IMR-90 (cell line): Measurements from ENCODE around the gene OR2B3. TPM values are rescaled to one million over a fixed set of nuclear protein-coding genes. Genes with fewer than 3 reads are reported as not detected.

Source experiments
- ATAC-seq: fragments of 200-7000 bp; cut with Tn5 transposase; 2 replicates; pipeline ENCODE4 v1.9.1; 2020; ENCODE audit warnings: low read depth, mild to moderate bottlenecking, moderate library complexity
- BruUV-seq: library from RNA; stranded (reverse); fragments of 400-500 nt; replicated peaks from 2 replicates; lab custom pipeline; 2021; lab: Mats Ljungman, UMichigan
- CTCF ChIA-PET: fragments of 300-600 bp; formaldehyde crosslinking; extraction: SDS; loops from one replicate; lab custom pipeline; 2021; ENCODE audit warnings: antibody characterized with exemption; lab: Yijun Ruan, JAX
- POLR2A ChIA-PET: fragments of 300-600 bp; sonication (Branson Sonifier 250); formaldehyde crosslinking; loops from one replicate; lab custom pipeline; 2022; ENCODE audit warnings: antibody characterized with exemption; ENCODE audit not compliant: unreplicated experiment; lab: Charles Lee
- DNase-seq: peaks from one replicate; pipeline ENCODE4 v3.0.0; 2013
- H2AFZ ChIP-seq: replicated peaks from 2 replicates; pipeline ENCODE3; 2013; ENCODE audit warnings: low read length, mild to moderate bottlenecking; ENCODE audit not compliant: poor library complexity
- H2AK5ac ChIP-seq: 2 replicates; pipeline ENCODE4 v1.6.1; 2013; ENCODE audit warnings: low read depth, low read length, inconsistent platforms
- H2AK9ac ChIP-seq: replicated peaks from 2 replicates; pipeline ENCODE3; 2013; ENCODE audit warnings: mild to moderate bottlenecking, low read depth, low read length, moderate library complexity; ENCODE audit not compliant: poor library complexity
- H2BK120ac ChIP-seq: 2 replicates; pipeline ENCODE4 v1.6.1; 2013; ENCODE audit warnings: low read depth, low read length, inconsistent platforms
- H2BK15ac ChIP-seq: 3 replicates; pipeline ENCODE4 v1.6.1; 2013; ENCODE audit warnings: low read depth, low read length, inconsistent platforms
- H2BK20ac ChIP-seq: 2 replicates; pipeline ENCODE4 v1.6.1; 2013; ENCODE audit warnings: low read depth, mild to moderate bottlenecking, inconsistent platforms, low read length, moderate library complexity
- H2BK5ac ChIP-seq: 2 replicates; pipeline ENCODE4 v1.6.1; 2013; ENCODE audit warnings: mild to moderate bottlenecking, low read depth, low read length, inconsistent platforms; ENCODE audit not compliant: poor library complexity, severe bottlenecking
- H3K14ac ChIP-seq: replicated peaks from 2 replicates; pipeline ENCODE4 v1.6.1; 2013; ENCODE audit warnings: low read depth, low read length, inconsistent platforms
- H3K18ac ChIP-seq: 2 replicates; pipeline ENCODE4 v1.6.1; 2013; ENCODE audit warnings: low read depth, low read length, control low read depth
- H3K23ac ChIP-seq: 2 replicates; pipeline ENCODE4 v1.6.1; 2013; ENCODE audit warnings: low read depth, low read length, inconsistent platforms
- H3K27ac ChIP-seq: 2 replicates; pipeline ENCODE4 v1.5.1; 2013; ENCODE audit warnings: mild to moderate bottlenecking, control low read depth, low read length; ENCODE audit not compliant: insufficient read depth
- H3K27me3 ChIP-seq: 2 replicates; pipeline ENCODE4 v1.6.1; 2013; ENCODE audit warnings: low read length; ENCODE audit not compliant: control insufficient read depth, insufficient read depth
- H3K36me3 ChIP-seq: 2 replicates; pipeline ENCODE4 v1.6.1; 2013; ENCODE audit warnings: low read length, mixed read lengths; ENCODE audit not compliant: control insufficient read depth, insufficient read depth
- H3K4ac ChIP-seq: 2 replicates; pipeline ENCODE4 v1.6.1; 2013; ENCODE audit warnings: low read depth, low read length, inconsistent platforms
- H3K4me1 ChIP-seq: 2 replicates; pipeline ENCODE4 v1.6.1; 2013; ENCODE audit warnings: low read length, mixed read lengths; ENCODE audit not compliant: control insufficient read depth, insufficient read depth
- H3K4me2 ChIP-seq: 2 replicates; pipeline ENCODE4 v1.6.1; 2013; ENCODE audit warnings: low read depth, mild to moderate bottlenecking, control low read depth, low read length, moderate library complexity
- H3K4me3 ChIP-seq: 2 replicates; pipeline ENCODE4 v1.5.1; 2013; ENCODE audit warnings: low read depth, mild to moderate bottlenecking, control low read depth, low read length, moderate library complexity; ENCODE audit not compliant: insufficient read depth
- H3K56ac ChIP-seq: 2 replicates; pipeline ENCODE4 v1.6.1; 2013; ENCODE audit warnings: low read length, inconsistent platforms; ENCODE audit not compliant: insufficient read depth; ENCODE audit errors: extremely low read depth
- H3K79me1 ChIP-seq, 2 experiments: 2 replicates each; pipeline ENCODE4 v1.6.1; 2013; ENCODE audit warnings: low read length in 2 of 2, inconsistent platforms in 1 of 2, low read depth in 1 of 2
- H3K9ac ChIP-seq: 2 replicates; pipeline ENCODE4 v1.6.1; 2013; ENCODE audit warnings: low read depth, low read length, control low read depth
- H3K9me1 ChIP-seq: 2 replicates; pipeline ENCODE4 v1.6.1; 2013; ENCODE audit warnings: low read length, inconsistent platforms; ENCODE audit not compliant: insufficient read depth
- H3K9me3 ChIP-seq: 2 replicates; pipeline ENCODE4 v1.6.1; 2013; ENCODE audit warnings: low read length; ENCODE audit not compliant: control insufficient read depth, insufficient read depth
- H4K20me1 ChIP-seq: 2 replicates; pipeline ENCODE4 v1.6.1; 2013; ENCODE audit warnings: low read length, inconsistent platforms; ENCODE audit not compliant: insufficient read depth
- H4K5ac ChIP-seq: 2 replicates; pipeline ENCODE4 v1.6.1; 2013; ENCODE audit warnings: mild to moderate bottlenecking, low read depth, low read length, control low read depth
- H4K8ac ChIP-seq, 2 experiments: 2 replicates each; pipeline ENCODE4 v1.6.1; 2013; ENCODE audit warnings: low read depth in 2 of 2, low read length in 2 of 2, control low read depth in 1 of 2, inconsistent platforms in 1 of 2
- H4K91ac ChIP-seq: 2 replicates; pipeline ENCODE4 v1.6.1; 2013; ENCODE audit warnings: low read depth, low read length, inconsistent platforms; ENCODE audit not compliant: insufficient read depth
- CEBPB ChIP-seq: IDR thresholded peaks from 2 replicates; pipeline ENCODE4 v1.6.1; 2012; ENCODE audit warnings: low read depth, low read length, improper control_type of control experiment
- MXI1 ChIP-seq: IDR thresholded peaks from 2 replicates; pipeline ENCODE4 v1.6.1; 2012; ENCODE audit warnings: low read depth, mild to moderate bottlenecking, low read length, moderate library complexity, borderline replicate concordance
- RAD21 ChIP-seq: IDR thresholded peaks from 2 replicates; pipeline ENCODE4 v1.6.1; 2012; ENCODE audit warnings: low read length, improper control_type of control experiment
- WGBS, 2 experiments: methylation state at CpG; one replicate each; pipeline versions ENCODE4 v1.1.5 to v1.1.7; 2013; ENCODE audit warnings: missing lambda C conversion rate in 2 of 2; ENCODE audit not compliant: insufficient read length in 1 of 2; ENCODE audit errors: extremely low coverage in 2 of 2; 5-methylcytosine and 5-hydroxymethylcytosine counted together
- dilution Hi-C: fragments of 300-500 bp; cut with HindIII; formaldehyde crosslinking; loops from one replicate; pipeline ENCODE4 v1.14.3; 2018; ENCODE audit warnings: low sequenced_read_pairs; ENCODE audit not compliant: unreplicated experiment
- in situ Hi-C: fragments of 300-500 bp; cut with MboI; formaldehyde crosslinking; loops from 3 replicates; pipeline ENCODE4 v1.14.3; 2019; ENCODE audit warnings: low sequenced_read_pairs, inconsistent platforms, mixed read lengths
- intact Hi-C: fragments of 100-400 bp; cut with micrococcal nuclease; formaldehyde crosslinking; loops from 2 replicates; pipeline ENCODE4 v1.10.0; 2022
- polyA plus RNA-seq, 3 experiments: library from polyadenylated mRNA; depleted of rRNA; stranded (reverse); fragments of >200 nt; gene quantifications; 2 replicates each; pipeline ENCODE4 v1.2.3, GENCODE V29; 2012; ENCODE audit warnings: low replicate concordance in 1 of 3
- total RNA-seq: library from RNA; depleted of rRNA; stranded (reverse); fragments of >200 nt; gene quantifications from 2 replicates; pipeline ENCODE4 v1.2.3, GENCODE V29; 2012
- TF ChIP-seq, protein P1 (sequence below): fragments of 150-350 bp; IDR thresholded peaks from 2 replicates; pipeline ENCODE4 v1.6.1; 2016; ENCODE audit warnings: low read depth, mild to moderate bottlenecking, low read length, moderate library complexity, borderline replicate concordance

OR2B3 gene
- total and polyA plus RNA-seq, 2 of the 4 experiments (the other 2 are of a cell fraction), result not detected

DNA sequence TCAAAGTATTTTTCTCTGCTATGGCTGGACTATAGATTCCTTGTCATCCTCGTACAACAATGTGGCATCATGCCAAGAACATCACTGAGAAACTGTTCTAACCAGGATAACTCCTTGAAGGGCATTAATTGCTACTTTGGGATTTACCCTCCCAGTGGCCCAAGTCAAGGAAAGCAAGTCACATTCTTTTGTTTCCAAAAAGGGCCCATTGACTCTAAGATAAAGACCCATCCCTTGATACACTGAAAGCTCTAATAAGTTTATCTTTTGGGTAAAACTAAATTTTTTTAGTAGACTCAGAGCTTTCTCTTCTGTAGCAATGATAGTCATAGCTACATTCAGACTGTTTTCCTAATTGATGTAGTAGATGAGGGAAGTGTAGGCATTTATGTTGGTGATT lies 20.6 kb upstream of the OR2B3 start, which contains the start of gene OR2J3:
Gene OR2J3 (plus strand): TSS at position 301 of the 400 bp plus-strand sequence. CDS start 3,833 bp downstream, outside the sequence.
- no peaks in the 10 kb centered on the region for H3K4me1 ChIP-seq
- no peak within 1 kb of the TSS for H3K27ac ChIP-seq
- TF ChIP-seq RAD21, result no peak
- no peak for TF ChIP-seq MXI1
- no peak for TF ChIP-seq CEBPB
- TF ChIP-seq, protein P1, sequence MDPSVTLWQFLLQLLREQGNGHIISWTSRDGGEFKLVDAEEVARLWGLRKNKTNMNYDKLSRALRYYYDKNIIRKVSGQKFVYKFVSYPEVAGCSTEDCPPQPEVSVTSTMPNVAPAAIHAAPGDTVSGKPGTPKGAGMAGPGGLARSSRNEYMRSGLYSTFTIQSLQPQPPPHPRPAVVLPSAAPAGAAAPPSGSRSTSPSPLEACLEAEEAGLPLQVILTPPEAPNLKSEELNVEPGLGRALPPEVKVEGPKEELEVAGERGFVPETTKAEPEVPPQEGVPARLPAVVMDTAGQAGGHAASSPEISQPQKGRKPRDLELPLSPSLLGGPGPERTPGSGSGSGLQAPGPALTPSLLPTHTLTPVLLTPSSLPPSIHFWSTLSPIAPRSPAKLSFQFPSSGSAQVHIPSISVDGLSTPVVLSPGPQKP, result no peak
- no peak within 1 kb of the TSS for H2AK9ac ChIP-seq
- H2AFZ ChIP-seq, result no peak within 1 kb of the TSS
- no peaks in the 10 kb centered on the region for H3K9me1 ChIP-seq
- H2BK5ac ChIP-seq, result no peak within 1 kb of the TSS
- DNase-seq (no peak), ATAC-seq (no peak)
- no peak within 1 kb of the TSS for H3K9ac ChIP-seq
- no peak within 1 kb of the TSS for H2BK20ac ChIP-seq
- H3K4me2 ChIP-seq, result no peak within 1 kb of the TSS
- CTCF ChIA-PET, result no interaction called here
- H3K4ac ChIP-seq, result no peak within 1 kb of the TSS
- H3K79me1 ChIP-seq, result no peaks in the 10 kb centered on the region
- H3K9me3 ChIP-seq, result peaks cover 4% of the 10 kb centered on the region; the same call in 1 of the 2 replicates
- no peak within 1 kb of the TSS for H3K23ac ChIP-seq
- no peak within 1 kb of the TSS for H3K18ac ChIP-seq
- dilution Hi-C loops (no loop called here), intact Hi-C loops (no loop called here), in situ Hi-C loops (no loop called here)
- no peak within 1 kb of the TSS for H3K4me3 ChIP-seq
- WGBS, 2 experiments, result no CpG with 5 or more reads among the region's 1 CpG
- no peak within 1 kb of the TSS for H4K8ac ChIP-seq
- no peak within 1 kb of the TSS for H2BK15ac ChIP-seq
- H2BK120ac ChIP-seq, result no peak within 1 kb of the TSS
- H4K91ac ChIP-seq, result no peak within 1 kb of the TSS
- H3K36me3 ChIP-seq, result no peaks in the 10 kb centered on the region
- BruUV-seq, result no TSS peak
- H3K27me3 ChIP-seq, result no peaks in the 10 kb centered on the region
- H2AK5ac ChIP-seq, result no peak within 1 kb of the TSS
- H4K5ac ChIP-seq, result no peak within 1 kb of the TSS
- no peaks in the 10 kb centered on the region for H4K20me1 ChIP-seq
- no peak within 1 kb of the TSS for H3K14ac ChIP-seq
- H3K56ac ChIP-seq, result no peak within 1 kb of the TSS
- POLR2A ChIA-PET, result no interaction called here
